HFFc6 (cell line): ENCODE measurements around the gene BRS3. TPM values are rescaled to one million over a fixed set of nuclear protein-coding genes. Genes with fewer than 3 reads are reported as not detected.

Source experiments
- DNase-seq: peaks from one replicate; pipeline ENCODE4 v3.0.0-alpha.2; 2018
- H3K27ac Mint-ChIP-seq: 2 replicates; pipeline ENCODE4 v1.8.0; 2020; ENCODE audit warnings: mild to moderate bottlenecking, mixed read lengths
- H3K27me3 Mint-ChIP-seq: 2 replicates; pipeline ENCODE4 v1.8.0; 2021; ENCODE audit warnings: mild to moderate bottlenecking, moderate library complexity, mixed read lengths; ENCODE audit not compliant: insufficient read depth
- H3K36me3 Mint-ChIP-seq: 2 replicates; pipeline ENCODE4 v1.8.0; 2021; ENCODE audit warnings: low read depth, mixed read lengths
- H3K4me1 Mint-ChIP-seq: 2 replicates; pipeline ENCODE4 v1.8.0; 2020; ENCODE audit warnings: low read depth, mixed read lengths
- H3K4me3 Mint-ChIP-seq: 2 replicates; pipeline ENCODE4 v1.8.0; 2020; ENCODE audit warnings: mild to moderate bottlenecking, moderate library complexity, mixed read lengths
- H3K9me3 Mint-ChIP-seq: 2 replicates; pipeline ENCODE4 v1.8.0; 2020; ENCODE audit warnings: mild to moderate bottlenecking, mixed read lengths
- CTCF ChIP-seq: fragments of 200-600 bp; sonication (generic); IDR thresholded peaks from 2 replicates; pipeline ENCODE4 v1.5.0; 2021; ENCODE audit warnings: antibody characterized with exemption, mild to moderate bottlenecking
- total RNA-seq, 6 experiments: library from RNA; stranded (reverse); fragmentation: NEBNext Ultra II Directional; extraction: Animal tissue kit (Norgen Biotek cat#: 25700); gene quantifications; 2 replicates in 1 of 6; 3 replicates in 5 of 6; pipeline ENCODE4 v1.2.3, GENCODE V29; 2021

Gene BRS3
- total RNA-seq, 6 experiments from 2014 or later, result not detected

GRCh38 chrX:136519069-136519468, 31.3 kb downstream of the BRS3 start:
- Mint-ChIP-seq H3K9me3 (no peaks in the 10 kb centered on the region), H3K27me3 (peaks cover 2% of the 10 kb centered on the region; the same call in 1 of the 2 replicates), H3K4me1 (no peaks in the 10 kb centered on the region)

GRCh38 chrX:136523770-136524169, 36.0 kb downstream of the BRS3 start:
- Mint-ChIP-seq H3K27ac (no peak overlapping the region), H3K4me1 (peaks cover 13% of the 10 kb centered on the region), H3K27me3 (peaks cover 6% of the 10 kb centered on the region; the same call in 1 of the 2 replicates), H3K36me3 (no peaks in the 10 kb centered on the region), H3K9me3 (no peaks in the 10 kb centered on the region), H3K4me3 (no peak overlapping the region)
- DNase-seq, result no peak
- TF ChIP-seq CTCF, result no peak

More at GRCh38 chrX:136519069-136519468, 31.3 kb downstream of the BRS3 start:
- Mint-ChIP-seq H3K27ac (no peak overlapping the region), H3K36me3 (no peaks in the 10 kb centered on the region), H3K4me3 (no peak overlapping the region)
- no peak for TF ChIP-seq CTCF
- no peak for DNase-seq

GRCh38 chrX:136525738-136526606, 38.2 kb downstream of the BRS3 start:
- DNase-seq, result peak; percentile 78
- H3K36me3 Mint-ChIP-seq, result no peaks in the 10 kb centered on the region
- H3K4me3 Mint-ChIP-seq, result no peak overlapping the region
- H3K9me3 Mint-ChIP-seq, result no peaks in the 10 kb centered on the region
- peaks cover 5% of the 10 kb centered on the region; the same call in 1 of the 2 replicates for H3K27me3 Mint-ChIP-seq
- H3K4me1 Mint-ChIP-seq, result peaks cover 13% of the 10 kb centered on the region
- H3K27ac Mint-ChIP-seq, result no peak overlapping the region
- no peak for TF ChIP-seq CTCF

- H3K36me3 Mint-ChIP-seq, result no peaks in the 10 kb centered on the region
- no peak for DNase-seq
- H3K27me3 Mint-ChIP-seq, result peaks cover 6% of the 10 kb centered on the region
- TF ChIP-seq CTCF, result no peak
- H3K4me1 Mint-ChIP-seq, result peaks cover 13% of the 10 kb centered on the region
- no peak overlapping the region for H3K27ac Mint-ChIP-seq
- no peaks in the 10 kb centered on the region for H3K9me3 Mint-ChIP-seq
- H3K4me3 Mint-ChIP-seq, result no peak overlapping the region
These were observed 41.0 kb downstream of the BRS3 start for GRCh38 chrX:136528645-136529315.

GRCh38 chrX:136529795-136530194, 42.0 kb downstream of the BRS3 start:
- H3K36me3 Mint-ChIP-seq, result no peaks in the 10 kb centered on the region
- H3K27ac Mint-ChIP-seq, result no peak overlapping the region
- peaks cover 13% of the 10 kb centered on the region for H3K4me1 Mint-ChIP-seq
- peaks cover 6% of the 10 kb centered on the region for H3K27me3 Mint-ChIP-seq
- no peaks in the 10 kb centered on the region for H3K9me3 Mint-ChIP-seq
- no peak for TF ChIP-seq CTCF
- DNase-seq, result no peak
- no peak overlapping the region for H3K4me3 Mint-ChIP-seq
